WERI-Rb-1 (cell line): Measurements from ENCODE around the gene SLC9A3.
"Not testable (repeated sequence)": the region's sequence is repeated elsewhere in the genome, so short reads cannot be mapped to it uniquely, and the experiment has no call there.

Source experiments
- DNase-seq: peaks from one replicate; pipeline ENCODE4 v3.0.0-alpha.2; 2020
- H3K27ac ChIP-seq: fragments of 250-450 bp; sonication (Bioruptor Pico); 2 replicates; pipeline ENCODE4 v1.5.1; 2020; ENCODE audit warnings: mild to moderate bottlenecking, moderate library complexity
- H3K27me3 ChIP-seq: fragments of 250-450 bp; sonication (Bioruptor Pico); 2 replicates; pipeline ENCODE4 v1.5.1; 2021; ENCODE audit warnings: mild to moderate bottlenecking, low read depth, moderate library complexity; ENCODE audit not compliant: insufficient read depth, severe bottlenecking
- H3K36me3 ChIP-seq: fragments of 250-450 bp; sonication (Bioruptor Pico); 2 replicates; pipeline ENCODE4 v1.5.1; 2020; ENCODE audit warnings: mild to moderate bottlenecking, moderate library complexity
- H3K4me3 ChIP-seq: 2 replicates; pipeline ENCODE4 v1.5.1; 2011; ENCODE audit warnings: low read depth, mild to moderate bottlenecking, control low read depth, low read length
- H3K9me3 ChIP-seq: fragments of 250-450 bp; sonication (Bioruptor Pico); 2 replicates; pipeline ENCODE4 v1.5.1; 2021; ENCODE audit warnings: mild to moderate bottlenecking, moderate library complexity; ENCODE audit not compliant: severe bottlenecking
- CTCF ChIP-seq: IDR thresholded peaks from 2 replicates; pipeline ENCODE4 v1.5.1; 2011; ENCODE audit warnings: low read depth, mild to moderate bottlenecking, control low read depth, inconsistent platforms, low read length

SLC9A3 gene

GRCh38 chr5:476814-477175 lies 47.5 kb downstream of the SLC9A3 start:
- no peak overlapping the region for H3K4me3 ChIP-seq
- no peak for TF ChIP-seq CTCF
- H3K9me3 ChIP-seq = no peaks in the 10 kb centered on the region
- H3K36me3 ChIP-seq = peaks cover 15% of the 10 kb centered on the region
- H3K27me3 ChIP-seq = peaks cover 24% of the 10 kb centered on the region
- no peak overlapping the region for H3K27ac ChIP-seq
- no peak for DNase-seq

DNA sequence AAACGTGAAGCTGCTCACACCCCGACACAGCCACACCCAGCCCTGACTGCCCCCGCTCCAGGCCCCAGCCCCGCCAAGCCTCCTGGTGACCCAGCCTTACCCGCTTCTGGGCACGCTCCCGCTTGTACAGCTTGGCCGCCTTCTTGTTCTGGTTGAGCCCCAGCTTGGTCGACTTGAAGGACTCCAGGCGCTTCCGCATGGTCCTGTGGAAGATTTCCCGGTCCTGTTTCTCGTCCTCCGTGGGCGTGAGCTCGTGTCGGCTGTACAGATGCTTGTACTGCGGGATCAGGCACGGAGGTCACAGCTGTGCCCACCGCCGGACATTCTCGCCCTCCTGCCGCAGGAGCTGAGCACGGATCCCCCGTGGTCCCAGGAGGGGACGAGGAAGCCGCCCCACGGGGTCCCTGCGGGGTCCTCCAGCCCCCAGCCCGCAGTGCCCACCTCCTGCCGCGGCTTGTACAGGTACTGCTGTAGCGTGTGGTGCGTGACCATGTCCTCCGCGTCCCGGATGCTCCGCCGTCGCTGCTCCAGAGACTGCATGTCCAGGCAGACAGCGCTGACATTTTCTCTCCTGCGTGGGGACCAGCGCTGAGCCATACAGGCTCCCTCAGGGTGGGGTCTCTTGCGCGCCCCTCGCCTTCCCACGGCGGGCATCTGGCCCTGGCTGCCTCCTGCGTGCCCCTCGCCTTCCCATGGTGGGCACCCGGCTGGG lies 48.0 kb downstream of the SLC9A3 start:
- Histone ChIP-seq H3K27me3 (peaks cover 24% of the 10 kb centered on the region), H3K4me3 (no peak overlapping the region), H3K27ac (no peak overlapping the region), H3K9me3 (no peaks in the 10 kb centered on the region), H3K36me3 (peaks cover 20% of the 10 kb centered on the region)
- DNase-seq = no peak
- no peak for TF ChIP-seq CTCF

GRCh38 chr5:475704-476101 lies 48.5 kb downstream of the SLC9A3 start:
- DNase-seq = no peak
- Histone ChIP-seq H3K9me3 (no peaks in the 10 kb centered on the region), H3K27ac (no peak overlapping the region), H3K27me3 (peaks cover 24% of the 10 kb centered on the region), H3K4me3 (no peak overlapping the region), H3K36me3 (peaks cover 26% of the 10 kb centered on the region)
- no peak for TF ChIP-seq CTCF

DNA sequence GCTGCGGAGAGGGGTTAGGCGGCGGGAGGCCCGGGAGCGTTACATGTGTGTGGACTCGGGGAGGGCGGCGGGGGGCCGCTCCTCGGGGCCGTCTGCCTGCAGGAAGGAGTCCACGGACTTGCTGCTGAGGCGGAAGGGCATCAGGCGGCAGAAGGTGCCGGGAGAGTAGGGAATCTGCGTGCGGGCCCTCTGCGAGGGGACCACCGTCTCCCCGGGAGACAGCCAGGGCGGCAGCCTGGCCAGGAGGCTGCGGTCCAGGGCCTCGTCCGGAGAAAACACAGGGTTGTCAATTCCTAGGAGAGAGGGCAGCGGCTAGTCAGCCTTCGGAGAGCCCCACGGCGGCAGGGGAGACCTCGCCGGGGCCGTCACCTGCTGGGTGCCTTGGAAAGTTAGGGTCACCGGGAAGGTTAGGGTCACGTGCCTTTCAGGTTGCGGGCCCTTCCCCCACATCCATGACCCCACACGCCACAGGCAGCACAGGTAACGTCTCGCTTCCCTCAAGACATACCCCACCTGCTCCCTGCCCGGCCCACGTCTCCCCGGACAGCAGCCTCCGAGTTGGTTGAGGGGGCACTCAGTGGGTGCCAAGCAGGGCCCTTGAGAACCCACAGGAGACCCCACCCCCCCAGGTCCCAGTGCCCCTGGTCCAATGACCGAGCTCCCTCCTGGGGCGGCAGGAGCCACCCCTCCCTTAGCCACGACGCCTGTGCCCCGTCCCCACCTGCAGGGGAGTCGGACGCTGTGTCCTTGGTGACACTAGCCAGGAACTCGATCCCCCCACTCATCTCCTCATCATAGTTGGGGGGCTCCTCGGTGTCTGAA lies 49.2 kb downstream of the SLC9A3 start:
- H3K36me3 ChIP-seq = peaks cover 30% of the 10 kb centered on the region
- peak overlapping the region; percentile 69 for H3K4me3 ChIP-seq
- peaks cover 24% of the 10 kb centered on the region for H3K27me3 ChIP-seq
- peak; percentile 46 for DNase-seq
- H3K9me3 ChIP-seq = no peaks in the 10 kb centered on the region
- H3K27ac ChIP-seq = no peak overlapping the region; the same call in 1 of the 2 replicates
- TF ChIP-seq CTCF = no peak

DNA sequence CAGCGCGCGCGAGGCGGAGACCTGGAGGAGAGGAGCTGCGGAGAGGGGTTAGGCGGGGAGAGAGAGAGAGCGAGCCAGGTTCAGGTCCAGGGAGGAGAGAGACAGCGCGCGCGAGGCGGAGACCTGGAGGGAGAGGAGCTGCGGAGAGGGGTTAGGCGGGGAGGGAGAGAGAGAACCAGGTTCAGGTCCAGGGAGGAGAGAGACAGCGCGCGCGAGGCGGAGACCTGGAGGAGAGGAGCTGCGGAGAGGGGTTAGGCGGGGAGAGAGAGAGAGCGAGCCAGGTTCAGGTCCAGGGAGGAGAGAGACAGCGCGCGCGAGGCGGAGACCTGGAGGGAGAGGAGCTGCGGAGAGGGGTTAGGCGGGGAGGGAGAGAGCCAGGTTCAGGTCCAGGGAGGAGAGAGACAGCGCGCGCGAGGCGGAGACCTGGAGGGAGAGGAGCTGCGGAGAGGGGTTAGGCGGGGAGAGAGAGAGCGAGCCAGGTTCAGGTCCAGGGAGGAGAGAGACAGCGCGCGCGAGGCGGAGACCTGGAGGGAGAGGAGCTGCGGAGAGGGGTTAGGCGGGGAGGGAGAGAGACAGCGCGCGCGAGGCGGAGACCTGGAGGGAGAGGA lies 49.9 kb downstream of the SLC9A3 start:
- peak; percentile 6 for DNase-seq
- peaks cover 35% of the 10 kb centered on the region for H3K36me3 ChIP-seq
- H3K27ac ChIP-seq, H3K9me3 ChIP-seq: not testable (repeated sequence)
- H3K27me3 ChIP-seq = peaks cover 24% of the 10 kb centered on the region
- peak overlapping the region; percentile 69 for H3K4me3 ChIP-seq

DNA sequence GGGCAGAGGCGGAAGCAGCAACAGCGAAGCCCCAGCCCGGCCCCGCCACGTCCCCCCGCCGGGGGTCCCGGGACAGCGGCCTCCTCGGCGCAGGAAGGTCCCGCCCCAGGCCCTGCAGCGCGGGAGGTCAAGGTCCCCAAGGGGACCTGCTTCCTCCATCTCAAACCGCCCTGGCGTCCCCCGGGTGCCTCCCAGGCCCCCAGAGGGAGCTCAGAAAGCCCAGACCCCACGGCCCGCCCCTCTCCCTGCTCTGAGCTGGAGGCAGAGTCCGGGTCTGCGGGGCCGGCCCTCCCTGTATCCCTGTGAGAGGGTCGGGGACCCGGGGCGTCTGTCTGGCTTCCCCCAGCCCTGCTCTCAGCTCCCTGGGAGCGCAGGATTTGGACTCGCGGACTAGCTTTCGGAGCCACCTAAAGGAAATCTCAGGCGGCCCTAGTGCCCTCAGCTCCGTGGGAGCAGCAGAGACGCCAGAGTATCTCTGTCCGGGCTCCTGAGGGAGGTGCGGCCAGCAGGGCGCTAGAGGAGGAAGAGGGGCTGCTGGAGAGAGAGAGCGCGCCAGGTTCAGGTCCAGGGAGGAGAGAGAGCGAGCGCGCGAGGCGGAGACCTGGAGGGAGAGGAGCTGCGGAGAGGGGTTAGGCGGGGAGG lies 50.6 kb downstream of the SLC9A3 start:
- Histone ChIP-seq H3K27me3 (peaks cover 24% of the 10 kb centered on the region), H3K4me3 (peak overlapping the region; percentile 69), H3K36me3 (peaks cover 36% of the 10 kb centered on the region), H3K9me3 (no peaks in the 10 kb centered on the region), H3K27ac (peak overlapping the region; percentile 73)
- DNase-seq = peak; percentile 67
- no peak for TF ChIP-seq CTCF
